Endothelial cell (in vitro differentiated cells): ENCODE measurements around the gene GSE1. TPM values are rescaled to one million over a fixed set of nuclear protein-coding genes. Genes with fewer than 3 reads are reported as not detected.

ENCODE experiments used
- DNase-seq: peaks from one replicate; pipeline ENCODE4 v3.0.0; 2021; ENCODE audit warnings: low spot score
- H3K27ac Mint-ChIP-seq: one replicate; pipeline ENCODE4 v1.8.0; 2021; ENCODE audit warnings: mixed read lengths, inconsistent platforms; ENCODE audit not compliant: unreplicated experiment
- H3K27me3 Mint-ChIP-seq: one replicate; pipeline ENCODE4 v1.8.0; 2021; ENCODE audit warnings: mild to moderate bottlenecking, moderate library complexity, mixed read lengths, inconsistent platforms; ENCODE audit not compliant: unreplicated experiment
- H3K36me3 Mint-ChIP-seq: one replicate; pipeline ENCODE4 v1.8.0; 2021; ENCODE audit warnings: mild to moderate bottlenecking, low read depth, mixed read lengths, inconsistent platforms; ENCODE audit not compliant: unreplicated experiment
- H3K4me1 Mint-ChIP-seq: one replicate; pipeline ENCODE4 v1.8.0; 2021; ENCODE audit warnings: mild to moderate bottlenecking, mixed read lengths, inconsistent platforms; ENCODE audit not compliant: unreplicated experiment
- H3K4me3 Mint-ChIP-seq: one replicate; pipeline ENCODE4 v1.8.0; 2021; ENCODE audit warnings: mild to moderate bottlenecking, mixed read lengths, inconsistent platforms; ENCODE audit not compliant: unreplicated experiment
- H3K9me3 Mint-ChIP-seq: one replicate; pipeline ENCODE4 v1.8.0; 2021; ENCODE audit warnings: mixed read lengths, inconsistent platforms; ENCODE audit not compliant: unreplicated experiment
- total RNA-seq: library from RNA; stranded (reverse); fragmentation: NEBNext Ultra II Directional; extraction: Animal tissue kit (Norgen Biotek cat#: 25700); gene quantifications from one replicate; pipeline ENCODE4 v1.2.1, GENCODE V29; 2021; ENCODE audit not compliant: unreplicated experiment
- TF ChIP-seq, protein P1 (sequence below): fragments of 200-600 bp; sonication (generic); IDR thresholded peaks from one replicate; pipeline ENCODE4 v1.5.0; 2021; ENCODE audit warnings: antibody characterized with exemption; ENCODE audit not compliant: unreplicated experiment

GSE1 gene
- total RNA-seq, 1 donor from 2014 or later, result 23.9 TPM

DNA sequence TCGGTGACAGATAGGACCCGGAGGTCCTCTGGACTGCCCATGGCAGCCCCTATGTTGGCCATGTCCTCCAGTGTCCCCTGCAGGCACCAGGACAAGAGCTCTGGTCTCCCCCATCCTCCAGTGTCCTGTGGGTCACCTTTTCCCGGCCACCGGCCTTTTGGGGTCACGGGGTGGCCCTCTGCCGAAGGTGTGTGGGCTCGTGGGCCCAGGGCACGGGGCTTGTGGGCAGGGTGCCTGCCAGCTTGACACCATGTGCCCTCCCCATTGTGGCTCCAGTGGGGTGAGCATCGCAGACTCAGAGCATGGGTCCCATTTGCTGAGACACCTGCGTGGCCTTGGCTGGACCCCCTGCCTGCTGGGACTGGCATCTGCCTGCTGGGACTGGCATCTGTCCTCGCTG, 18.1 kb downstream of the GSE1 start:
- peaks cover 9% of the 10 kb centered on the region for H3K27me3 Mint-ChIP-seq
- peaks cover 6% of the 10 kb centered on the region for H3K36me3 Mint-ChIP-seq
- TF ChIP-seq, protein P1, sequence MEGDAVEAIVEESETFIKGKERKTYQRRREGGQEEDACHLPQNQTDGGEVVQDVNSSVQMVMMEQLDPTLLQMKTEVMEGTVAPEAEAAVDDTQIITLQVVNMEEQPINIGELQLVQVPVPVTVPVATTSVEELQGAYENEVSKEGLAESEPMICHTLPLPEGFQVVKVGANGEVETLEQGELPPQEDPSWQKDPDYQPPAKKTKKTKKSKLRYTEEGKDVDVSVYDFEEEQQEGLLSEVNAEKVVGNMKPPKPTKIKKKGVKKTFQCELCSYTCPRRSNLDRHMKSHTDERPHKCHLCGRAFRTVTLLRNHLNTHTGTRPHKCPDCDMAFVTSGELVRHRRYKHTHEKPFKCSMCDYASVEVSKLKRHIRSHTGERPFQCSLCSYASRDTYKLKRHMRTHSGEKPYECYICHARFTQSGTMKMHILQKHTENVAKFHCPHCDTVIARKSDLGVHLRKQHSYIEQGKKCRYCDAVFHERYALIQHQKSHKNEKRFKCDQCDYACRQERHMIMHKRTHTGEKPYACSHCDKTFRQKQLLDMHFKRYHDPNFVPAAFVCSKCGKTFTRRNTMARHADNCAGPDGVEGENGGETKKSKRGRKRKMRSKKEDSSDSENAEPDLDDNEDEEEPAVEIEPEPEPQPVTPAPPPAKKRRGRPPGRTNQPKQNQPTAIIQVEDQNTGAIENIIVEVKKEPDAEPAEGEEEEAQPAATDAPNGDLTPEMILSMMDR, result no peak
- H3K4me1 Mint-ChIP-seq, result peaks cover 3% of the 10 kb centered on the region
- H3K9me3 Mint-ChIP-seq, result no peaks in the 10 kb centered on the region
- no peak for DNase-seq
- H3K27ac Mint-ChIP-seq, result no peak overlapping the region
- no peak overlapping the region for H3K4me3 Mint-ChIP-seq

DNA sequence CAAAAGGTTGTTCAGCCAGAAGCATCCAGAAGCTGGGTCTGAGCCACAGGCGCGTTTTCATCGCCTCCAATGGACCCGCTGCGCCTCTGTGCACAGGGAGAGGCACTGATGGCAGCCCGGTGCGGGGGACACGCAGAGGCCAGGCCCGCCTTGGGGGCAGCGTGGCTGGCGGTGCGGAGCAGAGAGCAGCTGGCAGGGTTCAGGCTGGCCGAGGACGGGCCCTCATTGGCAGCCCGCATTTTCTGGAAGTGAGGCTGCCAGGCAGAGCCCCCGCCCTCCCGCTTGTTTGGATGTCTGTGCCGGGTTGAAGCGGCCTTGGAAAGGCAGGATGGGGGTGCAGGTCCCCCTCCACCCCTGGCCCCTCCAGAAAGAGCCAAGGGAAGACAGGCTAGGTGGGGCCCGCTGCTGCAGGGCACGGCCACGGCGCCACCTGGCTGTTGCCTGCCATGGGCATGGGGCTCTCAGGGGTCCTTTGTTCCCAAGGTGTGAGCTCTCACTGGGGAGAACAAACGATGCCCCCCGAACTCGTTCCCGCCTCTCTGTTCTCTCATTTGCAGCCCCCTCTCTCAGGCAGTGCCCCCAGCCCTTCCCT, 18.8 kb downstream of the GSE1 start:
- Mint-ChIP-seq H3K27ac (no peak overlapping the region), H3K4me1 (no peaks in the 10 kb centered on the region), H3K27me3 (peaks cover 9% of the 10 kb centered on the region), H3K9me3 (no peaks in the 10 kb centered on the region), H3K36me3 (peaks cover 6% of the 10 kb centered on the region), H3K4me3 (no peak overlapping the region)
- DNase-seq, result no peak
- TF ChIP-seq, protein P1, result no peak

DNA sequence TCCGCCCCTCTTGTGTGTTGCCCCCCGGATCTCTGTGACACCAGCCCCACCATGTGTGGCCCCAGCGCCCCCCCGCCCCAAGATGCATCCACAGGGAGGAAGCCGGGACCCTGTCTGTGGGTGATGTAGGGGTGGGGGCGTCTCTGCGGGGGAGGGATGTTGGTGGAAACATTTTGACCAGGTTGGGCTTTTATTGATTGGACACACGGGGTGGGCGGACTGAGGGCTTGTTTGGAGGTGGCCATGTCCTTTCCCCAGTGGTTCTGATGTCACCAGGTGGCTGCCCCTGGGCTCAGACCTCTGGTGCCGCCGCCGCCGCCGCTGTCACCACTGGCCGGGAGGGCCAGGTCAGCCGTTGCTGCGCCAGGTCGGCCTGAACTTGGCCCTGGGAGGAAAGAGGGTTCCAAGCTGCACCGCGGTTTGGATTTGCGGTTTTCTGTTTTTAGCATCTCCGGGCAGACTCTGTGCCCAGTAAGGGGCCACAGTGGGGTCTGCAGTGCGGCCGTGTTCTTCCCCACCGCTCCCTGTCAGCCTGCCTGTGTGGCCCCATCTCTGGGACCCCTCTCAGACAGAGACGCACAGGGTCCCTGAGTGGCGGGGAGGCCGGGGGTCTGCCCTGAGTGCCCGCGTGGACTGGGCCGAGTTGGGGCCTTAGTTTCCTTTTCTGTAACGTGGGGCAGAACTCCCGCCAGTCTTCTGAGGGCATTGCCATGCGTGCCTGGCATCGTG, 19.8 kb downstream of the GSE1 start:
- no peak for DNase-seq
- no peak overlapping the region for H3K4me3 Mint-ChIP-seq
- no peaks in the 10 kb centered on the region for H3K4me1 Mint-ChIP-seq
- H3K27me3 Mint-ChIP-seq, result peaks cover 9% of the 10 kb centered on the region
- TF ChIP-seq, protein P1, result no peak
- H3K36me3 Mint-ChIP-seq, result peaks cover 6% of the 10 kb centered on the region
- H3K27ac Mint-ChIP-seq, result no peak overlapping the region
- H3K9me3 Mint-ChIP-seq, result no peaks in the 10 kb centered on the region

DNA sequence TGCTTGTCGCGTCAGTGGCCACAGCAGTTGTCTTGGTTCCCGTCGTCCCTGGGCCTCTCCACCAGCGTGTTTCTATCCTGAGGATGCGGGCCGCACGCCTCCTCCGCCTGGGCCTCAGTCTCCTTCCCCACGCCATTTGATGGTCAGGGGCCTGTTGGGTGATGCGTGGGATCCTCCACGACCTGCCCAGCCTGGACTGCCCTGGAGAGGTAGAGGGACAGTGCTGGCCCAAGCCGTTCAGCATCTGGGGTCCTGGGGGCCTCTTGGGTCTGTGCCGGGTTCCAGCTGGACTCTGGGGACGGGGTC, 20.3 kb downstream of the GSE1 start:
- Mint-ChIP-seq H3K36me3 (peaks cover 6% of the 10 kb centered on the region), H3K4me3 (no peak overlapping the region), H3K27me3 (peaks cover 9% of the 10 kb centered on the region), H3K4me1 (no peaks in the 10 kb centered on the region), H3K9me3 (no peaks in the 10 kb centered on the region), H3K27ac (no peak overlapping the region)
- DNase-seq, result no peak
- TF ChIP-seq, protein P1, result no peak

DNA sequence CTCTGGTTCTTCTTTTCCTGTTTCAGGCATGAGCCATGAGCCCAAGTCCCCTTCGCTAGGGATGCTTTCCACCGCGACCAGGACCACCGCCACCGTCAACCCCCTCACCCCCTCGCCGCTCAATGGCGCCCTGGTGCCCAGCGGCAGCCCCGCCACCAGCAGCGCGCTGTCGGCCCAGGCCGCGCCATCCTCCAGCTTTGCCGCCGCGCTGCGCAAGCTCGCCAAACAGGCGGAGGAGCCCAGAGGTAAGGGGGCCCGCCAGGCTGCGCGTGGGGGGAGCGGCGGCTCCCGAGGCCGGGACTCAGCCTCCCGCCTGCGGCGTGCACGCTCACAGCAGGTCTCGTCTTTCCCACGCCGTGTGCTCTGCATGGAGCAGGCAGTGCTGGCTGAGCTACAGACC, 20.8 kb downstream of the GSE1 start:
- TF ChIP-seq, protein P1, result no peak
- no peaks in the 10 kb centered on the region for H3K4me1 Mint-ChIP-seq
- no peak overlapping the region for H3K27ac Mint-ChIP-seq

More for the DNA sequence above, 20.8 kb downstream of the GSE1 start:
- H3K4me3 Mint-ChIP-seq, result no peak overlapping the region
- no peak for DNase-seq
- H3K27me3 Mint-ChIP-seq, result peaks cover 5% of the 10 kb centered on the region
- no peaks in the 10 kb centered on the region for H3K9me3 Mint-ChIP-seq
- H3K36me3 Mint-ChIP-seq, result peaks cover 6% of the 10 kb centered on the region
